Measurements from ENCODE around the gene AFF4.

- no peak for TF ChIP-seq SIN3A (IDR thresholded peaks at IDR 0.05; ENCODE audit: borderline replicate concordance, insufficient read depth, low read length)
- TF ChIP-seq POLR2AphosphoS5 (IDR thresholded peaks at IDR 0.05; ENCODE audit: low read depth, low read length), result no peak
- no peak for TF ChIP-seq TAF1 (IDR thresholded peaks at IDR 0.05; ENCODE audit: borderline replicate concordance, insufficient read depth, low read length)
- TF ChIP-seq, protein P1, sequence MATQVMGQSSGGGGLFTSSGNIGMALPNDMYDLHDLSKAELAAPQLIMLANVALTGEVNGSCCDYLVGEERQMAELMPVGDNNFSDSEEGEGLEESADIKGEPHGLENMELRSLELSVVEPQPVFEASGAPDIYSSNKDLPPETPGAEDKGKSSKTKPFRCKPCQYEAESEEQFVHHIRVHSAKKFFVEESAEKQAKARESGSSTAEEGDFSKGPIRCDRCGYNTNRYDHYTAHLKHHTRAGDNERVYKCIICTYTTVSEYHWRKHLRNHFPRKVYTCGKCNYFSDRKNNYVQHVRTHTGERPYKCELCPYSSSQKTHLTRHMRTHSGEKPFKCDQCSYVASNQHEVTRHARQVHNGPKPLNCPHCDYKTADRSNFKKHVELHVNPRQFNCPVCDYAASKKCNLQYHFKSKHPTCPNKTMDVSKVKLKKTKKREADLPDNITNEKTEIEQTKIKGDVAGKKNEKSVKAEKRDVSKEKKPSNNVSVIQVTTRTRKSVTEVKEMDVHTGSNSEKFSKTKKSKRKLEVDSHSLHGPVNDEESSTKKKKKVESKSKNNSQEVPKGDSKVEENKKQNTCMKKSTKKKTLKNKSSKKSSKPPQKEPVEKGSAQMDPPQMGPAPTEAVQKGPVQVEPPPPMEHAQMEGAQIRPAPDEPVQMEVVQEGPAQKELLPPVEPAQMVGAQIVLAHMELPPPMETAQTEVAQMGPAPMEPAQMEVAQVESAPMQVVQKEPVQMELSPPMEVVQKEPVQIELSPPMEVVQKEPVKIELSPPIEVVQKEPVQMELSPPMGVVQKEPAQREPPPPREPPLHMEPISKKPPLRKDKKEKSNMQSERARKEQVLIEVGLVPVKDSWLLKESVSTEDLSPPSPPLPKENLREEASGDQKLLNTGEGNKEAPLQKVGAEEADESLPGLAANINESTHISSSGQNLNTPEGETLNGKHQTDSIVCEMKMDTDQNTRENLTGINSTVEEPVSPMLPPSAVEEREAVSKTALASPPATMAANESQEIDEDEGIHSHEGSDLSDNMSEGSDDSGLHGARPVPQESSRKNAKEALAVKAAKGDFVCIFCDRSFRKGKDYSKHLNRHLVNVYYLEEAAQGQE (IDR thresholded peaks at IDR 0.05; ENCODE audit: insufficient read depth in 1 of 2, low read depth in 2 of 2, low read length in 2 of 2), result no peak
These were observed 123.8 kb downstream of the AFF4 start for GRCh38 chr5:132839426-132840301.

Measured in PFSK-1 (cell line).